CD4-positive, alpha-beta T cell treated with Interleukin-17A for 1 hour (primary cell): Measurements from ENCODE around the gene INTS13.
"Not testable (repeated sequence)": the region's sequence is repeated elsewhere in the genome, so short reads cannot be mapped to it uniquely, and the experiment has no call there.

ENCODE experiments used
- DNase-seq: peaks from one replicate; pipeline ENCODE4 v3.0.0-alpha.2; 2020

Gene INTS13

DNA sequence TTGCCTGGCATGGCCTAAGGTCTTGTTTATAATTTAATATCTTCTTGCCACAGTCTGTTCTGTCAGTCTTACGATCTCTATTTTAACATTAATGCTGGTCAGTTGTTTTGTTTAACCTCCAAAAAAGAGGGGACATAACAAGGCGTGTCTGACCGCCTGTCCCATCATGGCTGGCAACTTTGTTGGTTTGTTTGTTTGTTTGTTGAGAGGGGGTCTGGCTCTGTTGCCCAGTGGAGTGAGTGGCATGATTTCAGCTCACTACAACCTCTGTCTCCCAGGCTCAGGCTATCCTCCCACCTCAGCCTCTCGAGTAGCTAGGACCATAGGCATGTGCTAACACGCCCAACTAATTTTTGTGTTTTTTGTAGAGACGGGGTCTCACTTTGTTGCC lies 68.7 kb downstream of the INTS13 start:
- DNase-seq: no peak

GRCh38 chr12:26868447-26869103 lies 69.2 kb downstream of the INTS13 start:
- DNase-seq: no peak

- no peak for DNase-seq
Measured at GRCh38 chr12:26867080-26867479, 70.7 kb downstream of the INTS13 start.

DNA sequence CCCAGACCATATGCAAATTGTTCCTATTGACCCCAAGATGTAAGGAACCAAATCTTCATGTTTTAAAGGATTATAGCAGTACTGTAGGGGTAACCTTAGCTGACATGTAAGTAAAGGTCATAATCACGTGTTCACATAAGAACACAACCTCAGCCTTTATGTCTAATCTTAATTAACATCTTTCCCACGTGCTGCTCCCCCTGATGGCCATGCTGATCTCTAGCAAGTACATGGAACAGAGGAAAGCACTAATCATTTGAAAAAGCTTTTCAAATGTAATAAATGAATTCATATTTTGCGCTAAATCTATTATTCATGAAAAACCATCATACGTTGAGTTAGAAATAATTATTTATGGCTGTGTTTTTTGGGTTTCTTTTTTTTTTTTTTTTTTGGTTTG lies 74.3 kb downstream of the INTS13 start:
- no peak for DNase-seq

DNA sequence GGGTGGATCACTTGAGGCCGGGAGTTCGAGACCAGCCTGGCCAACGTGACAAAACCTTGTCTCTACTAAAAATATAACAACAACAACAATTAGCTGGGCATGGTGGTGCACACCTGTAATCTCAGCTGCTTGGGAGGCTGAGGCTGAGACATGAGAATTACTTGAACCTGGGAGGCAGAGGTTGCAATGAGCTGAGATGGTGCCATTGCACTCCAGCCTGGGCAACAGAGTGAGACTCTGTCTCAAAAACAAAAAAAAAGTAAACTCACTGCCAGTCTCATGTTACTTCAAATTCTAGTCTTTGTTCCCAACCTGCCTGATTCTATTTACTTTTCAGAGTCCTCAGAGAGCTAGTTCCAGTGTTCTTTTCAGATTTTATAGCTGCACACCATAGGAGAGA lies 75.0 kb downstream of the INTS13 start:
- not testable (repeated sequence) for DNase-seq

DNA sequence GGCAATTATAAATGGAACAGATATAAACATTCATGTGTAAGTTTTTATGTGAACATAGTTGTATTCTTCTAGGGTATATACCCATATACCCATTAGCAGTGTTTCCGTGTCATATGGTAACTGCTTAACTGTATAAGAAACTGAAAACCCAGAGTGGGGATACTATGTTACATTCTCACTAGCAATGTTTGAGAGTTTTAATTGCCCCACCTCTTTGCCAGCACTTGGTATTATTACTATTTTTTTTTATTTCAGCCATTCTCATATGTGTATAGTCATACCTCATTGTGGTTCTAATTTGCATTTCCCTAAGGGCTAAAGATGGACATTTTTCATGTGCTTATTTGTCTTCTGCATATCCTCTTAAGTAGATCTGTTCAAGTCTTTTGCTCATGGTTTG lies 76.1 kb downstream of the INTS13 start:
- DNase-seq: no peak

DNA sequence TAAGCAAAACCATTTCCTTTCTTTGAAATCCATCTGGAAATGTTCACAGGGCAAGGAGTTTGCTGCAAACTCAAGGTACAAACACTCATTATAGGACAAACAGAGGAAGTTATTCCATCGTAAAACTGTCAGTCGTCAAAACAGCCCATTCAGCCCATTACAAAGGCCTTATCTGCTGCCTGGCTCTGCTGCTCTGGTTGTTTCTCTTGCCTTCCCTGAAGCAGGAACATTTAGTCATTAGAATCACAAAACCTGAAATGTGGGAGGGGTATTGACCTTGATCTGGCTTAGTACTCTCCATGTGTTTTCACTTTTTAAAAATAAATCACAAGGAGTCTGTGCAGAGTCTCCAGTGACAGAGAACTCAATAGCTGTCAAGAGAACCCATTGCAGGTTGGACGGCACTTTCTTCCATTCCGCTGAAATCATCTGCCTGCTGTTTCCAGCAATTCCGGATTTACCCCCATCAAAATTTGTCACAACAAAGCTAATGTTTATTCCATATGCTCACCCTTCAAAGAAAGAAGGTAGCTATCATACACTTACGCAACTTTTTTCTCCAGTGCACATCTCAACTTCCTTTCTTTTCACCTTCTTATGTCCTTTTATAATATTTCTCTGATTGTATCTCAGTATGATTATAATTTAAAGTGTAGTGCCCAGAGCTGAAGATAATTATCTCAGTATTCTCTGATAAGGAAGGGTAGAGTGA lies 80.2 kb downstream of the INTS13 start:
- no peak for DNase-seq

DNA sequence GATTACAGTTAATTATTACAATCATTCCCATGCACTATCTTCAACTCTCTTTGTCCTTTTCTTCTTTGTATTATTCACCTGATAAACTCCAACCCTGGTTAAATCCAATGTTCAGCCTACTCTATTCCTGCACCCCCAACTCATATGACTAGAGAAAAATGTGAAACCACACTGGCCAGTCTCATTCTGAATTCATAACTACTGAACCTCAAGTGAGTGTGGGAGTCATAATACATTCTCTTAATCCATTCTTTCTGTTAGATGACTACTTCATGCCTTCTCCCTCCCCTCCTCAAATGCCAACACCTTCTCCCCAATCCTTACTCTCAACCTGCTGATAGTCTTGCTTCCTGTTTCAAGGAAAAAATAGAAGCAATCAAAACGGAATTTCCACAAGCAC lies 82.4 kb downstream of the INTS13 start:
- DNase-seq: no peak
